ENCODE measurements around the gene GRM7.

Gene GRM7

GRCh38 chr3:7789324-7789723 lies 928.4 kb downstream of the GRM7 start:
- no peak for DNase-seq (ENCODE audit: low spot score)

- DNase-seq (ENCODE audit: low spot score): no peak
Observed at GRCh38 chr3:7790141-7790540, 929.2 kb downstream of the GRM7 start.
